ENCODE data around the gene NEK6.

GRCh38 chr9:124381170-124381945 lies 123.6 kb downstream of the NEK6 start:
- no peak for TF ChIP-seq CTCF (IDR thresholded peaks at IDR 0.05)
- no peak for TF ChIP-seq POLR2A (IDR thresholded peaks at IDR 0.05)

All from lower leg skin (tissue), 3 donors.